OCI-LY1 (cell line): ENCODE measurements around the gene PACSIN1.

Experiments used
- H2AFZ ChIP-seq: fragments of 200-600 bp; sonication (generic), shearing (Covaris generic); 2 replicates; pipeline ENCODE4 v1.6.0; 2014; ENCODE audit warnings: antibody characterized with exemption, mild to moderate bottlenecking, low read length
- H3F3A ChIP-seq: fragments of 200-600 bp; sonication (generic), shearing (Covaris generic); 2 replicates; pipeline ENCODE4 v1.6.0; 2014; ENCODE audit warnings: mild to moderate bottlenecking, antibody characterized with exemption, low read length, moderate library complexity; ENCODE audit not compliant: insufficient read depth
- H3K27ac ChIP-seq: fragments of 200-600 bp; sonication (generic); 2 replicates; pipeline ENCODE4 v1.5.1; 2014; ENCODE audit warnings: low read length, mixed run types, mild to moderate bottlenecking, low read depth; ENCODE audit not compliant: poor library complexity, severe bottlenecking
- H3K27me3 ChIP-seq: fragments of 200-600 bp; sonication (generic); 2 replicates; pipeline ENCODE4 v1.6.0; 2014; ENCODE audit warnings: antibody characterized with exemption, mild to moderate bottlenecking, low read length, moderate library complexity; ENCODE audit not compliant: insufficient read depth
- H3K36me3 ChIP-seq: fragments of 200-600 bp; sonication (generic); 2 replicates; pipeline ENCODE4 v1.6.1; 2014; ENCODE audit warnings: mild to moderate bottlenecking, antibody characterized with exemption, low read length, moderate library complexity, mixed read lengths; ENCODE audit not compliant: insufficient read depth
- H3K4me1 ChIP-seq: fragments of 200-600 bp; sonication (generic); 2 replicates; pipeline ENCODE4 v1.5.1; 2014; ENCODE audit warnings: mild to moderate bottlenecking, low read length, moderate library complexity; ENCODE audit not compliant: insufficient read depth, severe bottlenecking
- H3K4me2 ChIP-seq: fragments of 200-600 bp; sonication (generic), shearing (Covaris generic); 2 replicates; pipeline ENCODE4 v1.6.1; 2014; ENCODE audit warnings: low read length
- H3K4me3 ChIP-seq: fragments of 200-600 bp; sonication (generic); 2 replicates; pipeline ENCODE4 v1.5.1; 2014; ENCODE audit warnings: low read length, low read depth, mild to moderate bottlenecking, mixed read lengths; ENCODE audit not compliant: poor library complexity, severe bottlenecking
- H3K79me2 ChIP-seq: fragments of 200-600 bp; shearing (Covaris generic); 2 replicates; pipeline ENCODE4 v1.6.1; 2016; ENCODE audit warnings: mixed run types, low read length, mixed read lengths; ENCODE audit not compliant: insufficient read depth
- H3K9ac ChIP-seq: fragments of 200-600 bp; sonication (generic), shearing (Covaris generic); 2 replicates; pipeline ENCODE4 v1.6.1; 2014; ENCODE audit warnings: mild to moderate bottlenecking, low read length, mixed read lengths
- H3K9me2 ChIP-seq: fragments of 200-600 bp; sonication (generic), shearing (Covaris generic); 2 replicates; pipeline ENCODE4 v1.6.1; 2014; ENCODE audit warnings: low read depth, mild to moderate bottlenecking, low read length, mixed read lengths
- H3K9me3 ChIP-seq: fragments of 200-600 bp; shearing (Covaris generic); 2 replicates; pipeline ENCODE4 v1.6.1; 2014; ENCODE audit warnings: low read length, mixed read lengths
- H4K20me1 ChIP-seq: fragments of 200-600 bp; sonication (generic), shearing (Covaris generic); 2 replicates; pipeline ENCODE4 v1.6.0; 2016; ENCODE audit warnings: mild to moderate bottlenecking, low read length; ENCODE audit not compliant: insufficient read depth
- CTCF ChIP-seq: fragments of 200-600 bp; sonication (generic), shearing (Covaris generic); IDR thresholded peaks from 2 replicates; pipeline ENCODE4 v1.5.1; 2017; ENCODE audit warnings: mild to moderate bottlenecking, antibody characterized with exemption, low read length, moderate library complexity, mixed read lengths
- EZH2 ChIP-seq: fragments of 200-600 bp; sonication (generic), shearing (Covaris generic); IDR thresholded peaks from 2 replicates; pipeline ENCODE4 v1.8.0; 2017; ENCODE audit warnings: borderline replicate concordance, mixed run types, mild to moderate bottlenecking, antibody characterized with exemption, low read length, moderate library complexity, mixed read lengths

Gene PACSIN1

GRCh38 chr6:34475767-34476328 is 10.0 kb downstream of the PACSIN1 start:
- Histone ChIP-seq H3K4me1 (no peaks in the 10 kb centered on the region), H3K9ac (no peak overlapping the region), H3K9me2 (no peaks in the 10 kb centered on the region), H3K36me3 (no peaks in the 10 kb centered on the region), H4K20me1 (no peaks in the 10 kb centered on the region), H3K79me2 (no peaks in the 10 kb centered on the region), H2AFZ (no peak overlapping the region), H3K4me2 (no peak overlapping the region), H3K27me3 (0 out of 2 replicates have a peak, but pooled peaks cover 7% of the 10 kb centered on the region), H3K4me3 (no peak overlapping the region), H3F3A (no peaks in the 10 kb centered on the region), H3K9me3 (no peaks in the 10 kb centered on the region), H3K27ac (no peak overlapping the region)
- TF ChIP-seq CTCF, result no peak
- TF ChIP-seq EZH2, result no peak

- H4K20me1 ChIP-seq, result no peaks in the 10 kb centered on the region
- no peak overlapping the region for H3K4me2 ChIP-seq
- no peaks in the 10 kb centered on the region for H3K79me2 ChIP-seq
- 0 out of 2 replicates have a peak, but pooled peaks cover 7% of the 10 kb centered on the region for H3K27me3 ChIP-seq
- H3K9me2 ChIP-seq, result no peaks in the 10 kb centered on the region
- no peak overlapping the region for H3K4me3 ChIP-seq
- TF ChIP-seq CTCF (no peak), EZH2 (no peak)
- H3K36me3 ChIP-seq, result no peaks in the 10 kb centered on the region
- H3K27ac ChIP-seq, result no peak overlapping the region
- H2AFZ ChIP-seq, result no peak overlapping the region
- H3F3A ChIP-seq, result no peaks in the 10 kb centered on the region
- H3K9ac ChIP-seq, result no peak overlapping the region
- H3K9me3 ChIP-seq, result no peaks in the 10 kb centered on the region
- H3K4me1 ChIP-seq, result no peaks in the 10 kb centered on the region
These were observed 10.6 kb downstream of the PACSIN1 start for GRCh38 chr6:34476447-34476846.

GRCh38 chr6:34476921-34477320 is 11.0 kb downstream of the PACSIN1 start:
- TF ChIP-seq EZH2, result no peak
- TF ChIP-seq CTCF, result no peak
- Histone ChIP-seq H2AFZ (no peak overlapping the region), H3K36me3 (no peaks in the 10 kb centered on the region), H3F3A (no peaks in the 10 kb centered on the region), H4K20me1 (no peaks in the 10 kb centered on the region), H3K9ac (no peak overlapping the region), H3K79me2 (no peaks in the 10 kb centered on the region), H3K4me1 (no peaks in the 10 kb centered on the region), H3K27ac (no peak overlapping the region), H3K4me2 (no peak overlapping the region), H3K9me2 (no peaks in the 10 kb centered on the region), H3K27me3 (0 out of 2 replicates have a peak, but pooled peaks cover 7% of the 10 kb centered on the region), H3K9me3 (no peaks in the 10 kb centered on the region), H3K4me3 (no peak overlapping the region)
